ENCODE data around the gene ASB11.
A peak's percentile ranks its signal among the peaks of the same experiment; 100 is the strongest.

ASB11 gene

DNA sequence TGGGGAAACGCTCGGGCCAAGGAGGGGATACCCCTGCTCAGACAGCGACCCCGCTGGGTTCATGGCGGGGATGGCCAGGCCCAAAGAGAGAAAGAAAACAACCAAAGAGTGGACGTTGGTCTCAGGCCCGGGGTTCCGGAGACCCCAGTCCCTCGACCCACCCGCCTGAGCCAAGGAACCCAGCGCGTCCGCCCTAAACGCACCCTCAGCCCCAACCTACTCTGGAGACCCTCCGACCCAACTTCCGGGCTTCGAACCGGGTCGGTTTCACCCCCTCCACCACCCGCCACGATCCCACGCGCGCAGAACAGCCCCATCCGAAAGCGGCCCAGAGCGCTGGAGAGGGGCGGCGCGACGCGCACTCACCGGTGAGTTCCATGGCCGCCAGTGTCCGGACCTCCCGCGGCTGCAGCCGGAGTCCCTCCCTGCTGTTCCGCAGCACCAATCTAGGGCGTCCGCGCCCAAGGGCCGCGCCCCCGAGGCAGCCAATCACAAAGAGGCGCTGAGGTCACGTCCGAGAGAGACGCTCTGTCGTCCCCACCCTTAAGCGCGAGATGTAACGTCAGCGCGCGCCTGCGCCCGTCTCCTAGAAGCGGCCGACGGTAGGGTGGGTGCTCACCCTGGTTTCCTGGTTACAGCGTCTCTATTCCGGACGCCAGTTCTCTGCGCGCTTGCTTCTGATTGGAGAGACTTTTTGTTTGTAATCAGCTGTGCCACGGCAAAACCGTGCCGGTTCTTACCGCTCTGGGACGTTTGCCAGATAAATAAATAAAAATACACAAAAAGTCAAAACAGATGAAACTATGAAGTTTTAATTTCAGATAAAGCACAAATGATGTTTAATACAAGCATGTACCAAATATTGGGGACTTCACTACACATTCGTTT is 19.9 kb upstream of the ASB11 start, which contains the start of gene PIGA (continued):
- TF ChIP-seq ZNF600 (tag by site-specific recombination; IDR thresholded peaks at IDR 0.05), result no peak
- 0 out of 2 replicates have a peak, but pooled peaks have one; percentile 20 for TF ChIP-seq SP7 (tag by site-specific recombination; IDR thresholded peaks at IDR 0.05)
- no peak for TF ChIP-seq ZNF510 (tag by site-specific recombination; IDR thresholded peaks at IDR 0.05; ENCODE audit: insufficient replicate concordance)
- TF ChIP-seq ZNF335 (tag by site-specific recombination; conservative IDR thresholded peaks at IDR 0.05), result peak; percentile 67
- TF ChIP-seq KLF10 (tag by site-specific recombination; IDR thresholded peaks at IDR 0.05), result peak; percentile 99
- TF ChIP-seq ZNF394 (tag by site-specific recombination; IDR thresholded peaks at IDR 0.05; ENCODE audit: borderline replicate concordance), result peak; percentile 14; the same call in 1 of the 2 replicates
- TF ChIP-seq, protein P1, sequence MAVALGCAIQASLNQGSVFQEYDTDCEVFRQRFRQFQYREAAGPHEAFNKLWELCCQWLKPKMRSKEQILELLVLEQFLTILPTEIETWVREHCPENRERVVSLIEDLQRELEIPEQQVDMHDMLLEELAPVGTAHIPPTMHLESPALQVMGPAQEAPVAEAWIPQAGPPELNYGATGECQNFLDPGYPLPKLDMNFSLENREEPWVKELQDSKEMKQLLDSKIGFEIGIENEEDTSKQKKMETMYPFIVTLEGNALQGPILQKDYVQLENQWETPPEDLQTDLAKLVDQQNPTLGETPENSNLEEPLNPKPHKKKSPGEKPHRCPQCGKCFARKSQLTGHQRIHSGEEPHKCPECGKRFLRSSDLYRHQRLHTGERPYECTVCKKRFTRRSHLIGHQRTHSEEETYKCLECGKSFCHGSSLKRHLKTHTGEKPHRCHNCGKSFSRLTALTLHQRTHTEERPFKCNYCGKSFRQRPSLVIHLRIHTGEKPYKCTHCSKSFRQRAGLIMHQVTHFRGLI (tag by site-specific recombination; IDR thresholded peaks at IDR 0.05), result no peak
- no peak for TF ChIP-seq MYNN (tag by site-specific recombination; IDR thresholded peaks at IDR 0.05; ENCODE audit: borderline replicate concordance)
- TF ChIP-seq ZFP37 (tag by site-specific recombination; IDR thresholded peaks at IDR 0.05), result peak; percentile 52; the same call in 1 of the 2 replicates
- TF ChIP-seq ZNF561 (tag by site-specific recombination; IDR thresholded peaks at IDR 0.05; ENCODE audit: borderline replicate concordance), result peak; percentile 23; the same call in 1 of the 2 replicates
- no peak for TF ChIP-seq ZNF324 (tag by site-specific recombination; IDR thresholded peaks at IDR 0.05)
- TF ChIP-seq, protein P2, sequence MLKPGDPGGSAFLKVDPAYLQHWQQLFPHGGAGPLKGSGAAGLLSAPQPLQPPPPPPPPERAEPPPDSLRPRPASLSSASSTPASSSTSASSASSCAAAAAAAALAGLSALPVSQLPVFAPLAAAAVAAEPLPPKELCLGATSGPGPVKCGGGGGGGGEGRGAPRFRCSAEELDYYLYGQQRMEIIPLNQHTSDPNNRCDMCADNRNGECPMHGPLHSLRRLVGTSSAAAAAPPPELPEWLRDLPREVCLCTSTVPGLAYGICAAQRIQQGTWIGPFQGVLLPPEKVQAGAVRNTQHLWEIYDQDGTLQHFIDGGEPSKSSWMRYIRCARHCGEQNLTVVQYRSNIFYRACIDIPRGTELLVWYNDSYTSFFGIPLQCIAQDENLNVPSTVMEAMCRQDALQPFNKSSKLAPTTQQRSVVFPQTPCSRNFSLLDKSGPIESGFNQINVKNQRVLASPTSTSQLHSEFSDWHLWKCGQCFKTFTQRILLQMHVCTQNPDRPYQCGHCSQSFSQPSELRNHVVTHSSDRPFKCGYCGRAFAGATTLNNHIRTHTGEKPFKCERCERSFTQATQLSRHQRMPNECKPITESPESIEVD (tag by site-specific recombination; IDR thresholded peaks at IDR 0.05), result no peak
- no peak for TF ChIP-seq ZNF202 (tag by site-specific recombination; IDR thresholded peaks at IDR 0.05; ENCODE audit: borderline replicate concordance)
- TF ChIP-seq ZXDB (tag by site-specific recombination; IDR thresholded peaks at IDR 0.05), result 0 out of 2 replicates have a peak, but pooled peaks have one; percentile 50
- TF ChIP-seq ZBTB1 (tag by site-specific recombination; IDR thresholded peaks at IDR 0.05), result no peak
- no peak for TF ChIP-seq ZNF626 (tag by site-specific recombination; IDR thresholded peaks at IDR 0.05)
- TF ChIP-seq ZNF23 (tag by site-specific recombination; IDR thresholded peaks at IDR 0.05; ENCODE audit: borderline replicate concordance), result no peak
- no peak for TF ChIP-seq ZNF311 (tag by site-specific recombination; IDR thresholded peaks at IDR 0.05; ENCODE audit: borderline replicate concordance)
- TF ChIP-seq GLIS2 (tag by site-specific recombination; IDR thresholded peaks at IDR 0.05), result peak; percentile 89
- TF ChIP-seq ZNF777 (tag by site-specific recombination; IDR thresholded peaks at IDR 0.05; ENCODE audit: borderline replicate concordance), result no peak
- TF ChIP-seq ZNF366 (tag by site-specific recombination; conservative IDR thresholded peaks at IDR 0.05), result no peak
- TF ChIP-seq, protein P3, sequence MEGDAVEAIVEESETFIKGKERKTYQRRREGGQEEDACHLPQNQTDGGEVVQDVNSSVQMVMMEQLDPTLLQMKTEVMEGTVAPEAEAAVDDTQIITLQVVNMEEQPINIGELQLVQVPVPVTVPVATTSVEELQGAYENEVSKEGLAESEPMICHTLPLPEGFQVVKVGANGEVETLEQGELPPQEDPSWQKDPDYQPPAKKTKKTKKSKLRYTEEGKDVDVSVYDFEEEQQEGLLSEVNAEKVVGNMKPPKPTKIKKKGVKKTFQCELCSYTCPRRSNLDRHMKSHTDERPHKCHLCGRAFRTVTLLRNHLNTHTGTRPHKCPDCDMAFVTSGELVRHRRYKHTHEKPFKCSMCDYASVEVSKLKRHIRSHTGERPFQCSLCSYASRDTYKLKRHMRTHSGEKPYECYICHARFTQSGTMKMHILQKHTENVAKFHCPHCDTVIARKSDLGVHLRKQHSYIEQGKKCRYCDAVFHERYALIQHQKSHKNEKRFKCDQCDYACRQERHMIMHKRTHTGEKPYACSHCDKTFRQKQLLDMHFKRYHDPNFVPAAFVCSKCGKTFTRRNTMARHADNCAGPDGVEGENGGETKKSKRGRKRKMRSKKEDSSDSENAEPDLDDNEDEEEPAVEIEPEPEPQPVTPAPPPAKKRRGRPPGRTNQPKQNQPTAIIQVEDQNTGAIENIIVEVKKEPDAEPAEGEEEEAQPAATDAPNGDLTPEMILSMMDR (tag by site-specific recombination; IDR thresholded peaks at IDR 0.05), result 0 out of 2 replicates have a peak, but pooled peaks have one; percentile 31
- TF ChIP-seq ZNF501 (tag by site-specific recombination; IDR thresholded peaks at IDR 0.05), result peak; percentile 48; the same call in 1 of the 2 replicates
- no peak for TF ChIP-seq ZNF548 (tag by site-specific recombination; IDR thresholded peaks at IDR 0.05)
- no peak for TF ChIP-seq ZNF560 (tag by site-specific recombination; IDR thresholded peaks at IDR 0.05; ENCODE audit: borderline replicate concordance)
- TF ChIP-seq ZNF549 (tag by site-specific recombination; IDR thresholded peaks at IDR 0.05), result no peak
- no peak for TF ChIP-seq ZNF555 (tag by site-specific recombination; conservative IDR thresholded peaks at IDR 0.05)
- no peak for TF ChIP-seq ZBTB21 (tag by site-specific recombination; IDR thresholded peaks at IDR 0.05)
- no peak for TF ChIP-seq ZNF274 (IDR thresholded peaks at IDR 0.05; ENCODE audit: low read length)
- no peak for TF ChIP-seq ZNF274 (tag by site-specific recombination; IDR thresholded peaks at IDR 0.05; ENCODE audit: borderline replicate concordance)
- TF ChIP-seq ZNF112 (tag by site-specific recombination; IDR thresholded peaks at IDR 0.05), result no peak
- TF ChIP-seq KLF8 (tag by site-specific recombination; IDR thresholded peaks at IDR 0.05), result peak; percentile 55
- no peak for TF ChIP-seq ZNF629 (tag by site-specific recombination; IDR thresholded peaks at IDR 0.05)
- no peak for TF ChIP-seq ZNF391 (tag by site-specific recombination; IDR thresholded peaks at IDR 0.05; ENCODE audit: borderline replicate concordance, low read depth)
